ENCODE measurements around the gene CFAP100. TPM values are rescaled to one million over a fixed set of nuclear protein-coding genes. Genes with fewer than 3 reads are reported as not detected.
A peak's percentile ranks its signal among the peaks of the same experiment; 100 is the strongest.

CFAP100 gene
- total RNA-seq, 3 donors from 2014 or later = not detected

DNA sequence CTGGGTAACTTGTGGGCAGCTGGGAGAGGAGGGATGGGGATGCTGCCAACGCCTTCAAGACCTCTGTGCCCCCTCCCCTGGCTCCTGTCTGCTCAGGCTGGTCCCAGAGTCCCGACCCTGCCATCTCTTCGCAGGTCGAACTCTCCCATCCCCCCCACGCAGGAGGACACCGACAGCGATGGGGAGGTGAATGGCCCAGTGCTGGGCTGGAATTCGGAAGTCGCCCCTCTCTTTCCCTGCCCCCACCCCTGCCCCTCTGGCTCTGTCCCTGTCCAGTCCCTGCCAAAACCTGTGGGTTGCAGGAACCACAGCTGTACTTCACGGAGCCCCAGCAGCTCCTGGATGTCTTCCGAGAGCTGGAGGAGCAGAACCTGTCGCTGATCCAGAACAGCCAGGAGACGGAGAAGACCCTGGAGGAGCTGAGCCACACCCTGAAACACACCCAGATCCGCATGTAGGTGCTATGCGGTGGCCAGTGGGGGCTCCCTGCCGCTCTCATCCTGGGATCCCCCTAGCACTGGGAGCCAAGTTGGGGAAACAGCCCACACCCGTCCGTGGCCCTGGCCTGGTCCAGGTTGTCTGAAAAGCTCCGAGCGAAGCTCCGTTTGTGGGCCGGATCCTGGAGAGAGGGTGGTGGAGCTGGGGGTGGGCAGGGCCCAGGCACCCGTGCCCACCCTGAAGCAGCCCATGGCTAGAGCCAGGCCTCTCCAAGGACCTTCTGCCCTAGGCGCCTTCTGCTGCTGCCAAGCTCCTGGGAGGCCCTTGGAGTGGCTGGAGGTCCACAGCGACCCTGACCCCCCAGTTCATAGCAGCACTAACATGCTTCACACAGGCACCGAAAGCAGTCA lies 28.7 kb downstream of the CFAP100 start:
- no peaks in the 10 kb centered on the region for H3K27me3 Mint-ChIP-seq (ENCODE audit: low read depth)
- no peaks in the 10 kb centered on the region for H3K4me1 Mint-ChIP-seq (ENCODE audit: low read depth)
- ATAC-seq = no peak
- peaks cover 14% of the 10 kb centered on the region for H3K9me3 Mint-ChIP-seq
- peaks cover 9% of the 10 kb centered on the region for H3K36me3 Mint-ChIP-seq (ENCODE audit: insufficient read depth)
- no peak for DNase-seq
- no peak overlapping the region for H3K4me3 Mint-ChIP-seq

DNA sequence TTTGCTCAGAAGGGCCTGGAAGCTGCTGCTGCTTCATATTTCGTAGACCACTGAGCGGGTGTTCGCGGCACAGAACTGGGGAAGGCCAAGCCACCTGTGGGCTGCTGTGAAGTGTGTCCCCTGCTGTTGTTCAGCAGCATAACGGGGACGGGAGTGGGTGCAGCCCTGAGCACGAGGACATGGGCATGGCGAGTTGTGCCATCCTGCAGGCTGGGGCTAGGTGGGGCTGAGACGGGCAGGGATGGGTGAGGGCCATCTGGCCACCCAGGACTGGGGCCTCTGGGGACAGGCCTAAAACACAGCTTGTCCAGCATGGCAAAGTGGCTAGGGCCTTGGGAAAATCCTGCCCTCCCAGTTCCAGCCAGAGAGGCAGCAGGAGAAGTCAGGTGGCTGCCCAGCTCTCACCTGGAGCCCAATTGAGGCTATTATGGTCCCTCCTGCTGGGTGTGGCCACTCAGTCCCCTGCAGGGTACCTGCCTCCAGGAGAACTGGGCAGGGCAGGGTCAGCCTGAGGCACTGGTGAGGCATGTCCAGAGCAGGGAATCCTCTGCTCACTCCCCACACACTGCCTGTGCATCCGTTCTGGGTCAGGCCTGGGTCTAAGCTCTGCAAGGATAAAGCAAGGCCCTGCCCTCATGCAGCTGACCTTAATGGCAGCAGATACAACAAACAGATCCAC lies 29.5 kb downstream of the CFAP100 start:
- ATAC-seq = no peak
- H3K36me3 Mint-ChIP-seq (ENCODE audit: insufficient read depth) = peaks cover 9% of the 10 kb centered on the region
- no peak for DNase-seq
- H3K9me3 Mint-ChIP-seq = peaks cover 14% of the 10 kb centered on the region
- no peaks in the 10 kb centered on the region for H3K4me1 Mint-ChIP-seq (ENCODE audit: low read depth)
- no peak overlapping the region for H3K4me3 Mint-ChIP-seq
- H3K27me3 Mint-ChIP-seq (ENCODE audit: low read depth) = no peaks in the 10 kb centered on the region

DNA sequence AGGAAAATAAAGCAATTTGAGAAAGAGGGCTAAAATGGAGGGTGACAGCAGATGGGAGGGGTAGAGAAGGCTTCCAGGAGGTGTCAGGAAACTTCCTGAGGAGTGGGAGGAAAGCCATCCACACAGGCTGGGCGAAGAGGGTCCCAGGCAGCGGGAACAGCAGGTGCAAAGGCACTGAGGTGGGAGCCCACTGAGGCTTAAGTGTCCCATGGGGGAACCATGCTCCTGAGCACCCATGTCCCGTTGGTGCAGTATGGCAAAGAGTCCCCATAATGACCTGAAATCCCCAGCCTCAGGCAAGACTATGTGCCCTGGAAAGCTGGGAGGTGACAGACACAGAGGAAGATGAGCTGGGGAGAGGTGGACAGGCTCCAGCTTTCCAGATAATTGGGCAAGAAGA lies 30.0 kb downstream of the CFAP100 start:
- peaks cover 14% of the 10 kb centered on the region for H3K9me3 Mint-ChIP-seq
- peaks cover 9% of the 10 kb centered on the region for H3K36me3 Mint-ChIP-seq (ENCODE audit: insufficient read depth)
- DNase-seq (no peak), ATAC-seq (no peak)
- H3K4me1 Mint-ChIP-seq (ENCODE audit: low read depth) = no peaks in the 10 kb centered on the region
- H3K4me3 Mint-ChIP-seq = no peak overlapping the region
- no peaks in the 10 kb centered on the region for H3K27me3 Mint-ChIP-seq (ENCODE audit: low read depth)

DNA sequence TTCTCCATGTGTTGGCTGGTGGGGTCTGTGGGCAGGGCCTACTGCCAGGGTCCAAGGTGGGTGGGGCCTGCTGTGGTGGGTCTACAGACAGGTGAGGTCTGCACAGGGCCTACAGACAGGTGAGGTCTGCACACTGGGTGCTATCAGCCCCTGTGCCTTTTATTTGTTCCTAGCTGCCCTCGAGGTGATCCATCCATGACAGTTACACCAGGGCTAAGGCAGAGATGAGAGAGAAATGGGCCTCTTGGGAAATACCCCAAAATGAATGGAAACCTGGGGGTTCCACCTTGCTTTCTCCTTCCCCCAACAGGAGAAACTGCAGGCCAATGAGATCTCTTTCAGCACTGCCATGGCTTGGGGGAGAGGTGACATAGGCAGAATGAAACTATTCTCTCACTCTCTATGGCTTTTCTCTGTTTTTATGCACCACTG lies 36.4 kb downstream of the CFAP100 start:
- Mint-ChIP-seq H3K9me3 (peaks cover 10% of the 10 kb centered on the region), H3K36me3 (ENCODE audit: insufficient read depth) (peaks cover 3% of the 10 kb centered on the region), H3K4me1 (ENCODE audit: low read depth) (no peaks in the 10 kb centered on the region), H3K4me3 (no peak overlapping the region), H3K27me3 (ENCODE audit: low read depth) (no peaks in the 10 kb centered on the region)
- DNase-seq = no peak
- ATAC-seq = peak; percentile 32 to 46

DNA sequence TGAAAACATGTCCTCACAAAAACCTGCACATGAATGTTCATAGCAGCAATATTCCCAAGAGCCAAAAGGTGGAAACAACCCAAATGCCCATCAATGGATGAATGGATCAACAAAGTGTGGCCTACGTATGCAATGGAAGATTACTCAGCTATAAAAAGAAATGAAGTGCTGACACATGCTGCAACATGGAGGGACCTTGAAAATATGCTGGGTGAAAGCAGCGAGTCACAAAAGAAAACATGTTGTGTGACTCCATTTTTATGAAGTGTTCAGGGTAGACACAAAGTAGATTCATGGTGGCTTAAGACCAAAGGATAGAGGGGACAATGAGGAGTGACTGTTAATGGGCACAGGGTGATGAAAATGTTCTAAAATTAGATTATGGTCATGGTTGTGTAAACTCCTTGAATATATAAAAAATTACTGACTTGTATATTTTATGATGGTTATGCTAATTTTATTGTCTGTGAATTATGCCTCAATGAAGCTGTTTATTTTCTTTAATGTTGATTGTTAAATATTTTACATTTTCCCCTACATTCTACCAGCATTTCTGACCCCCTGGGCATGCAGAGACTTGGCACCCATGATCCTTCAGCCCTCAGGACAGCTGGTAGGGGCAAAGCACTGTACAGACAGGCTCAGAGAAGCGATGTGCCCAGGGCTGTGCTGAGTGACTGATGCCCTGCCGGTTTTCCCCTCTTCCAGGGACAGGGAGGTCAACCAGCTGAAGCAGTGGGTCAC lies 37.8 kb downstream of the CFAP100 start:
- H3K27me3 Mint-ChIP-seq (ENCODE audit: low read depth) = no peaks in the 10 kb centered on the region
- H3K4me1 Mint-ChIP-seq (ENCODE audit: low read depth) = no peaks in the 10 kb centered on the region
- DNase-seq (no peak), ATAC-seq (no peak)
- H3K36me3 Mint-ChIP-seq (ENCODE audit: insufficient read depth) = peaks cover 7% of the 10 kb centered on the region
- no peak overlapping the region for H3K4me3 Mint-ChIP-seq
- peaks cover 3% of the 10 kb centered on the region for H3K9me3 Mint-ChIP-seq

DNA sequence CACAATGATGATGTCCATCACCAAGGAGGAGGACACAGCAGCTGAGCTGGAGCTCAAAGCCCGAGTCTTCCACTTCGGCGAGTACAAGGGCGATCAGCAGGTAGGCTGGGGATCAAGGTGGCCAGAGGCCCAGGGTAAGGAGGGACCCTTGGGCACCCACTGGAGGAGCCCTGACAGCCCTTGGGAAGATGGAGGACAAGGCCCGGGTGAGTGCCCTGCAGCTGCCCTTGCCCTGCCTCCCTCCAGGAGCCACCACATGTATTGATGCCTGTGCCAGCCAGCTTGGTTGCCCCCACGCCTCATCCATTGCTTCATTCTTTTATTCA lies 38.4 kb downstream of the CFAP100 start:
- Mint-ChIP-seq H3K36me3 (ENCODE audit: insufficient read depth) (peaks cover 12% of the 10 kb centered on the region), H3K4me3 (no peak overlapping the region), H3K9me3 (no peaks in the 10 kb centered on the region), H3K4me1 (ENCODE audit: low read depth) (no peaks in the 10 kb centered on the region), H3K27me3 (ENCODE audit: low read depth) (no peaks in the 10 kb centered on the region)
- ATAC-seq (no peak), DNase-seq (no peak)

- Mint-ChIP-seq H3K36me3 (ENCODE audit: insufficient read depth) (peaks cover 17% of the 10 kb centered on the region), H3K27me3 (ENCODE audit: low read depth) (no peaks in the 10 kb centered on the region), H3K4me3 (no peak overlapping the region), H3K4me1 (ENCODE audit: low read depth) (no peaks in the 10 kb centered on the region), H3K9me3 (no peaks in the 10 kb centered on the region)
- no peak for ATAC-seq
- DNase-seq = no peak
These were observed 39.0 kb downstream of the CFAP100 start for GRCh38 chr3:126433496-126434263.

GRCh38 chr3:126434264-126434590 lies 39.5 kb downstream of the CFAP100 start:
- Mint-ChIP-seq H3K27me3 (ENCODE audit: low read depth) (no peaks in the 10 kb centered on the region), H3K9me3 (no peaks in the 10 kb centered on the region)
- no peak for DNase-seq

DNA sequence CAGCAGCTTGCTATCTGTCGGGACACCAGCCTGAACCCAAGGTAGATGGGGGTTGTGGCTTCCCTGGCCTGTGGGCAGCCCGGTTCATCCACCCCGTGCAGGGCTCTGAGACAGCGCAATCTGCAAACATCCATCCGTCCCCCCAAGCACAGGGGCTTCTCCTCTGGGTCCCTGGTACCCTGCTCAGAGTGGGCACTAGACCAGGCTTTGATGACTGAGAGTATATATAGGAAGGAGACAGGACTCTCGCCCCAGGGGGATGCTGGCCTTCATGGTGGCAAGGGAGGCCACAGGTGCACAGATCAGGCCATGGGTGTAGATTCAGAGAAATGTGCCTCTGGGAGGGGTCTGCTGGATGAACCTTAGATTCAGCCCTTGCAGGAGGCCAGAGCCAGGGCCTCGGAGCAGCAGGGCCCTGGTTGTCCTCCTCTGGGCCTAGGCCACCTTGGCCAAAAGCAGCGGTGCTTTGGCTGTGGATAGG lies 40.3 kb downstream of the CFAP100 start:
- Mint-ChIP-seq H3K9me3 (no peaks in the 10 kb centered on the region), H3K36me3 (ENCODE audit: insufficient read depth) (peaks cover 22% of the 10 kb centered on the region), H3K4me3 (no peak overlapping the region), H3K27me3 (ENCODE audit: low read depth) (no peaks in the 10 kb centered on the region), H3K4me1 (ENCODE audit: low read depth) (no peaks in the 10 kb centered on the region)
- no peak for DNase-seq
- no peak for ATAC-seq

More at GRCh38 chr3:126434264-126434590, 39.5 kb downstream of the CFAP100 start:
- Mint-ChIP-seq H3K4me3 (no peak overlapping the region), H3K36me3 (ENCODE audit: insufficient read depth) (peaks cover 20% of the 10 kb centered on the region), H3K4me1 (ENCODE audit: low read depth) (no peaks in the 10 kb centered on the region)
- ATAC-seq = no peak

- Mint-ChIP-seq H3K4me3 (no peak overlapping the region), H3K9me3 (no peaks in the 10 kb centered on the region), H3K36me3 (ENCODE audit: insufficient read depth) (peaks cover 22% of the 10 kb centered on the region), H3K4me1 (ENCODE audit: low read depth) (no peaks in the 10 kb centered on the region), H3K27me3 (ENCODE audit: low read depth) (no peaks in the 10 kb centered on the region)
- DNase-seq = no peak
- no peak for ATAC-seq
These were observed 41.0 kb downstream of the CFAP100 start for GRCh38 chr3:126435456-126436315.

DNA sequence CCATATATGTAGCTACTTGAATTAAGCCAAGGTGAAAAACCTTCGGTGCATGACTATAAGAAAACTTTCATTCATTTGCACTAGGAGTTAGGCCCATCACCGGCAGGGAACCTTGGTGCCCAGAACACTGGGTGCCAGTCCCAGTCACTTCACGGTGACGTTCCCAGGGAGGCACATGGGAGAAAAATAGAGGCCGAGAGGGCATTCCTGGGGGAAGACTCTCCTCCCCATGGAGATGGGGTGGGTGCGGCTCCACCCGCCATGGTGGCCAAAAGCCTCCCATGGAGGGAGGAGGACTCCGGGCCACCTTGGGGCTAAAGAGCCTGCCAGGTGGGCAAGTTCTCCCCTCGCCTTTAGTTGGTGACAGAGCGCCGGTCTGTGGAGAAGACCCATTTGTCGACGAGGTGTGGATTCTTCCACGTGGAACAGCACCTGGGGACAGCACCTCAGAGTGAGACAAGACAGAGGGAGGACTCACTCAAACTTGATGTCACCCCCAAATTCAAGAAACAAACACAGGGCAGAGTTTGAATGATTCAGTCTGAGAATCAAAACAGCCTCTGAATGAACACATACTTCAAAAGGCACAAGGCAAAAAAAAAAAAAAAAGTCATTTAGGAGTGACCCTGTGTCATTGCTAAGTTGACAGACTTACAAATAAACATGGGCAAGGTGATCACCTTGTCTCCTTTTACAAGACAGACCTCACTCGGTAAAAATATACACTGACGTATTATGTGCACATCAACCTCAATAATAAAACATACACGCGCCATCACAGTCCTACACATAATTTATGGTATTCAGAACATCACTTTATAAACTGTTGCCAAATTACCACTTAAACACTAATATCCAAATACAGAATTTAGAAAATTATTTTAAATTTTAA lies 42.4 kb downstream of the CFAP100 start:
- no peak for ATAC-seq
- H3K9me3 Mint-ChIP-seq = no peaks in the 10 kb centered on the region
- no peaks in the 10 kb centered on the region for H3K27me3 Mint-ChIP-seq (ENCODE audit: low read depth)
- H3K36me3 Mint-ChIP-seq (ENCODE audit: insufficient read depth) = peaks cover 26% of the 10 kb centered on the region
- H3K4me1 Mint-ChIP-seq (ENCODE audit: low read depth) = no peaks in the 10 kb centered on the region
- no peak for DNase-seq
- H3K4me3 Mint-ChIP-seq = no peak overlapping the region

- Mint-ChIP-seq H3K9me3 (no peaks in the 10 kb centered on the region), H3K4me1 (ENCODE audit: low read depth) (no peaks in the 10 kb centered on the region), H3K4me3 (no peak overlapping the region), H3K27me3 (ENCODE audit: low read depth) (no peaks in the 10 kb centered on the region), H3K36me3 (ENCODE audit: insufficient read depth) (peaks cover 27% of the 10 kb centered on the region)
- DNase-seq = no peak
- ATAC-seq = no peak
These were observed 43.5 kb downstream of the CFAP100 start for GRCh38 chr3:126438186-126438585.

- H3K9me3 Mint-ChIP-seq = no peaks in the 10 kb centered on the region
- no peak overlapping the region for H3K4me3 Mint-ChIP-seq
- ATAC-seq (no peak), DNase-seq (no peak)
- H3K4me1 Mint-ChIP-seq (ENCODE audit: low read depth) = no peaks in the 10 kb centered on the region
- peaks cover 28% of the 10 kb centered on the region for H3K36me3 Mint-ChIP-seq (ENCODE audit: insufficient read depth)
- H3K27me3 Mint-ChIP-seq (ENCODE audit: low read depth) = no peaks in the 10 kb centered on the region
These were observed 44.0 kb downstream of the CFAP100 start for GRCh38 chr3:126438746-126439145.

All from activated T-cell treated with anti-CD3 and anti-CD28 coated beads, Interleukin-2, amount 50 U/mL, for 4 hours (primary cell).